SK-N-DZ (cell line): ENCODE measurements around the gene TMEFF2.

Source experiments
- DNase-seq: peaks from one replicate; pipeline ENCODE4 v3.0.0-alpha.2; 2015; ENCODE audit warnings: low spot score

TMEFF2 gene

DNA sequence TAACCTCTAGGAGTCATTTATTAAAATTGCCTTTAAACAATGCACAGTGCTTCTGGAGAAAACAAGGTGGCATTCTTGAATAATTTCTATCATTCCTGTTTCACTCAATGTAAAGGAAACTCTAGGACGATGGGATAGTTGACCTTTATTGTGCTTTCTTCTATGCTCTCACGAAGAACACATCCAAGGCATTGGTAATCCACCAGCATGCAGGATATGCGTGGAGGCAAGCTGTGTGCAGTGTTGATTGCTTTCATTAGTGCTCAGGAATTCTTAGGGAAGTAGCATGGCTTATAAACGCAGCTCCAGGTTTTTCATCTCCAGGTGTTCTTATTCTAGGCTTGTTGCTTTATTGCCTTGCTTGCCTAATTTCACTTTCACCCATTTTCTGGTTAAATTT, 289.4 kb downstream of the TMEFF2 start:
- no peak for DNase-seq

DNA sequence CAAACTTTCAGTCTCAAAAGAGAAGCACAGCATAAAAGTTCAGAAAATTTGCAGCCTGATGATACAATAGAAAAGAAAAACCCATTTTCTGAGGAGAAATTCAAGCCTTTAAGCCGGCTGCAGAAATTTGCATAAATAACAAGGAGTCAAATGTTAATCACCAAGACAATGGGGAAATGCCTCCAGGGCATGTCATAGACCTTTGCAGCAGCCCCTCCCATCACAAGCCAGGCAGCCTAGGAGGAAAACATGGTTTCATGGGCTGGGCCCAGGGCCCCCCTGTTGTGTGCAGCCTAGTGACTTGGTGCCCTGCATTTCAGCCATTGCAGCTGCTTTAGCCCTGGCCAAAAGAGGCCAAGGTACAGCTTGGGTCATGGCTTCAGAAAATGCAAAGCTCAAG, 293.7 kb downstream of the TMEFF2 start:
- no peak for DNase-seq

GRCh38 chr2:191899410-191899809, 295.3 kb downstream of the TMEFF2 start:
- no peak for DNase-seq
